Coronary artery (tissue), 2 donors: Measurements from ENCODE around the gene CAMTA1.
"Not testable (repeated sequence)": the region's sequence is repeated elsewhere in the genome, so short reads cannot be mapped to it uniquely, and the experiment has no call there.

Experiments
- DNase-seq: peaks from one replicate; pipeline ENCODE4 v3.0.0-alpha.2; 2017; ENCODE audit warnings: low spot score
- H3K27ac ChIP-seq, 2 donors: fragments of 200-600 bp; sonication (generic); one replicate each; pipeline ENCODE4 v1.5.1; 2016 to 2019
- H3K4me3 ChIP-seq: fragments of 200-600 bp; sonication (generic); 2 replicates; pipeline ENCODE4 v1.5.1; 2016; ENCODE audit warnings: mild to moderate bottlenecking, moderate library complexity
- CTCF ChIP-seq: fragments of 200-600 bp; sonication (generic); IDR thresholded peaks from one replicate; pipeline ENCODE4 v1.5.1; 2019; ENCODE audit warnings: antibody characterized with exemption

The CAMTA1 gene

GRCh38 chr1:7692005-7692404 is 906.8 kb downstream of the CAMTA1 start:
- no peak overlapping the region for H3K4me3 ChIP-seq
- H3K27ac ChIP-seq = no peak overlapping the region
- DNase-seq = no peak
- no peak for TF ChIP-seq CTCF

- not testable (repeated sequence) for DNase-seq, H3K27ac ChIP-seq, H3K4me3 ChIP-seq
These were observed 907.8 kb downstream of the CAMTA1 start for GRCh38 chr1:7693037-7693436.

GRCh38 chr1:7693662-7694061 is 908.4 kb downstream of the CAMTA1 start:
- no peak for DNase-seq
- no peak overlapping the region for H3K4me3 ChIP-seq
- no peak for TF ChIP-seq CTCF
- no peak overlapping the region for H3K27ac ChIP-seq

- DNase-seq = no peak
- H3K27ac ChIP-seq = no peak overlapping the region
- H3K4me3 ChIP-seq = no peak overlapping the region
- TF ChIP-seq CTCF = no peak
These were observed 909.6 kb downstream of the CAMTA1 start for GRCh38 chr1:7694600-7695496.

GRCh38 chr1:7695497-7696117 is 910.4 kb downstream of the CAMTA1 start:
- no peak for TF ChIP-seq CTCF
- H3K4me3 ChIP-seq = no peak overlapping the region
- no peak overlapping the region for H3K27ac ChIP-seq
- no peak for DNase-seq

GRCh38 chr1:7698641-7699040 is 913.4 kb downstream of the CAMTA1 start:
- Histone ChIP-seq H3K4me3 (no peak overlapping the region), H3K27ac (no peak overlapping the region)
- DNase-seq = no peak
- TF ChIP-seq CTCF = no peak

- DNase-seq = no peak
- no peak overlapping the region for H3K4me3 ChIP-seq
- no peak overlapping the region for H3K27ac ChIP-seq
- TF ChIP-seq CTCF = no peak
These were observed 917.1 kb downstream of the CAMTA1 start for GRCh38 chr1:7702365-7702764.
